ENCODE measurements around the gene PDSS2.
"Not testable (repeated sequence)": the region's sequence is repeated elsewhere in the genome, so short reads cannot be mapped to it uniquely, and the experiment has no call there.

PDSS2 gene

GRCh38 chr6:107459283-107460082 is at the start of gene PDSS2:
PDSS2 (minus strand) TSS chr6:107459564; CDS start chr6:107459285, 279 bp downstream.
- peak; percentile 96 to 97 for DNase-seq

- no peak for DNase-seq
Observed at GRCh38 chr6:107506145-107506544, 46.8 kb upstream of the PDSS2 start.

- no peak for DNase-seq
Observed at GRCh38 chr6:107504270-107505026, 45.1 kb upstream of the PDSS2 start.

- DNase-seq, result no peak
Observed at GRCh38 chr6:107496892-107497684, 37.7 kb upstream of the PDSS2 start.

- no peak for DNase-seq
Observed at GRCh38 chr6:107495971-107496370, 36.6 kb upstream of the PDSS2 start.

- peak in 1 of 2 donors; percentile 48 for DNase-seq
Observed at GRCh38 chr6:107495196-107495643, 35.9 kb upstream of the PDSS2 start.

- DNase-seq, result peak; percentile 33 to 67
Observed at GRCh38 chr6:107493158-107494057, 34.0 kb upstream of the PDSS2 start.

GRCh38 chr6:107491760-107492660 is 32.6 kb upstream of the PDSS2 start:
- DNase-seq, result peak in 1 of 2 donors; percentile 66

GRCh38 chr6:107491138-107491609 is 31.8 kb upstream of the PDSS2 start:
- peak; percentile 21 to 61 for DNase-seq

- no peak for DNase-seq
Observed at GRCh38 chr6:107490566-107491137, 31.3 kb upstream of the PDSS2 start.

GRCh38 chr6:107489636-107490565 is 30.5 kb upstream of the PDSS2 start, which contains the start of gene SOBP:
SOBP (plus strand) TSS chr6:107490117; CDS start chr6:107490617, 500 bp downstream.
- DNase-seq, result peak; percentile 55 to 66

- DNase-seq, result peak in 1 of 2 donors; percentile 45
Observed at GRCh38 chr6:107488875-107489635, 29.7 kb upstream of the PDSS2 start.

GRCh38 chr6:107488174-107488874 is 29.0 kb upstream of the PDSS2 start:
- no peak for DNase-seq

- DNase-seq, result no peak
Observed at GRCh38 chr6:107485157-107485556, 25.8 kb upstream of the PDSS2 start.

GRCh38 chr6:107479089-107479690 is 19.8 kb upstream of the PDSS2 start:
- no peak for DNase-seq

- DNase-seq, result not testable (repeated sequence)
Observed at GRCh38 chr6:107475826-107476225, 16.5 kb upstream of the PDSS2 start.

GRCh38 chr6:107475360-107475759 is 16.0 kb upstream of the PDSS2 start:
- DNase-seq, result not testable (repeated sequence)
